K562 (cell line): ENCODE measurements around the gene PHF12. TPM values are rescaled to one million over a fixed set of nuclear protein-coding genes. Genes with fewer than 3 reads are reported as not detected.
A peak's percentile ranks its signal among the peaks of the same experiment; 100 is the strongest.

ENCODE experiments used
- FOXJ3 ChIP-seq: sonication (generic); formaldehyde crosslinking; IDR thresholded peaks from 2 replicates; pipeline ENCODE4 v1.4.0; 2020; ENCODE audit warnings: mild to moderate bottlenecking, missing genetic modification reagents
- PKNOX1 ChIP-seq: fragments of 450-650 bp; IDR thresholded peaks from 2 replicates; pipeline ENCODE4 v1.6.1; 2016
- SIN3B ChIP-seq: fragments of 450-650 bp; IDR thresholded peaks from 2 replicates; pipeline ENCODE4 v1.6.1; 2017; ENCODE audit warnings: low read depth, mild to moderate bottlenecking, moderate library complexity
- SREBF2 ChIP-seq: sonication (generic); formaldehyde crosslinking; IDR thresholded peaks from 2 replicates; pipeline ENCODE4 v1.4.0; 2020; ENCODE audit warnings: mild to moderate bottlenecking, missing genetic modification reagents
- TEAD4 ChIP-seq, 2 experiments: sonication (generic) in 1 of 2; formaldehyde crosslinking in 1 of 2; IDR thresholded peaks; 2 replicates each; pipeline versions ENCODE4 v1.6.1 to v1.8.0; 2012 to 2022; ENCODE audit warnings: borderline replicate concordance in 1 of 2, inconsistent platforms in 1 of 2, low read length in 1 of 2, mild to moderate bottlenecking in 1 of 2, missing genetic modification reagents in 1 of 2
- ZNF583 ChIP-seq: fragments of 250-450 bp; sonication (Bioruptor Pico); IDR thresholded peaks from 2 replicates; pipeline ENCODE4 v1.4.0; 2020
- ZNF778 ChIP-seq: fragments of 450-650 bp; formaldehyde crosslinking; IDR thresholded peaks from 2 replicates; pipeline ENCODE4 v1.4.0; 2020; ENCODE audit warnings: mild to moderate bottlenecking, moderate library complexity
- polyA plus RNA-seq, 8 experiments: library from polyadenylated mRNA; depleted of rRNA in 4 of 8; stranded (reverse) in 5 of 8; unstranded in 3 of 8; fragments of >200 nt; fragmentation: Nextera tagmentation in 2 of 8; fragmentation: Illumina TruSeq in 1 of 8; extraction: Ambion mirVana in 2 of 8; extraction: Trizol in 1 of 8; gene quantifications; 2 replicates each; pipeline versions ENCODE4 v1.2.1 to v1.2.3, GENCODE V29; 2011 to 2014; ENCODE audit warnings: inconsistent platforms in 1 of 8, missing spikeins in 1 of 8
- total RNA-seq, 7 experiments: library from RNA; depleted of rRNA in 6 of 7; stranded (reverse); fragments of >200 nt in 6 of 7; fragmentation: Illumina TruSeq in 2 of 7; extraction: Trizol in 2 of 7; gene quantifications; 2 replicates each; pipeline versions ENCODE4 v1.2.1 to v1.2.3, GENCODE V29; 2011 to 2021; ENCODE audit warnings: low replicate concordance in 1 of 7
- TF ChIP-seq, protein P1 (sequence below), 2 experiments: fragments of 450-650 bp; formaldehyde crosslinking in 1 of 2; IDR thresholded peaks; 2 replicates each; pipeline versions ENCODE4 v1.4.0 to v1.6.1; 2014 to 2020; ENCODE audit warnings: mild to moderate bottlenecking in 2 of 2, borderline replicate concordance in 1 of 2, low read depth in 1 of 2
- TF ChIP-seq, protein P2 (sequence below), 3 experiments: fragments of 200-800 bp in 1 of 3; sonication (Bioruptor generic) in 1 of 3; sonication (generic) in 1 of 3; formaldehyde crosslinking in 1 of 3; IDR thresholded peaks; 2 replicates each; pipeline versions ENCODE4 v1.6.1 to v1.8.0; 2016 to 2022; ENCODE audit warnings: mild to moderate bottlenecking in 2 of 3, missing compliant biosample characterization in 2 of 3, missing genetic modification characterization in 2 of 3, missing genetic modification reagents in 1 of 3
- TF ChIP-seq, protein P3 (sequence below): fragments of 450-650 bp; IDR thresholded peaks from 2 replicates; pipeline ENCODE4 v1.6.1; 2017; ENCODE audit warnings: antibody characterized with exemption, mild to moderate bottlenecking

PHF12 gene
- total and polyA plus RNA-seq, 9 of the 15 experiments (the other 6 are each of a cell fraction or from before 2014, with no cell fraction given): 0.82 to 31.3 (median 13.5) TPM

- TF ChIP-seq, protein P1, sequence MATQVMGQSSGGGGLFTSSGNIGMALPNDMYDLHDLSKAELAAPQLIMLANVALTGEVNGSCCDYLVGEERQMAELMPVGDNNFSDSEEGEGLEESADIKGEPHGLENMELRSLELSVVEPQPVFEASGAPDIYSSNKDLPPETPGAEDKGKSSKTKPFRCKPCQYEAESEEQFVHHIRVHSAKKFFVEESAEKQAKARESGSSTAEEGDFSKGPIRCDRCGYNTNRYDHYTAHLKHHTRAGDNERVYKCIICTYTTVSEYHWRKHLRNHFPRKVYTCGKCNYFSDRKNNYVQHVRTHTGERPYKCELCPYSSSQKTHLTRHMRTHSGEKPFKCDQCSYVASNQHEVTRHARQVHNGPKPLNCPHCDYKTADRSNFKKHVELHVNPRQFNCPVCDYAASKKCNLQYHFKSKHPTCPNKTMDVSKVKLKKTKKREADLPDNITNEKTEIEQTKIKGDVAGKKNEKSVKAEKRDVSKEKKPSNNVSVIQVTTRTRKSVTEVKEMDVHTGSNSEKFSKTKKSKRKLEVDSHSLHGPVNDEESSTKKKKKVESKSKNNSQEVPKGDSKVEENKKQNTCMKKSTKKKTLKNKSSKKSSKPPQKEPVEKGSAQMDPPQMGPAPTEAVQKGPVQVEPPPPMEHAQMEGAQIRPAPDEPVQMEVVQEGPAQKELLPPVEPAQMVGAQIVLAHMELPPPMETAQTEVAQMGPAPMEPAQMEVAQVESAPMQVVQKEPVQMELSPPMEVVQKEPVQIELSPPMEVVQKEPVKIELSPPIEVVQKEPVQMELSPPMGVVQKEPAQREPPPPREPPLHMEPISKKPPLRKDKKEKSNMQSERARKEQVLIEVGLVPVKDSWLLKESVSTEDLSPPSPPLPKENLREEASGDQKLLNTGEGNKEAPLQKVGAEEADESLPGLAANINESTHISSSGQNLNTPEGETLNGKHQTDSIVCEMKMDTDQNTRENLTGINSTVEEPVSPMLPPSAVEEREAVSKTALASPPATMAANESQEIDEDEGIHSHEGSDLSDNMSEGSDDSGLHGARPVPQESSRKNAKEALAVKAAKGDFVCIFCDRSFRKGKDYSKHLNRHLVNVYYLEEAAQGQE (IDR thresholded peaks at IDR 0.05; ENCODE audit: borderline replicate concordance): no peak
- TF ChIP-seq, protein P1 (CRISPR knock-in tag; IDR thresholded peaks at IDR 0.05; ENCODE audit: low read depth): peak; percentile 56; the same call in 1 of the 2 replicates
- TF ChIP-seq, protein P2, sequence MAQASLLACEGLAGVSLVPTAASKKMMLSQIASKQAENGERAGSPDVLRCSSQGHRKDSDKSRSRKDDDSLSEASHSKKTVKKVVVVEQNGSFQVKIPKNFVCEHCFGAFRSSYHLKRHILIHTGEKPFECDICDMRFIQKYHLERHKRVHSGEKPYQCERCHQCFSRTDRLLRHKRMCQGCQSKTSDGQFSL (CRISPR knock-in tag; IDR thresholded peaks at IDR 0.05): no peak
- TF ChIP-seq, protein P2 (tag; IDR thresholded peaks at IDR 0.05): no peak
- TF ChIP-seq TEAD4 (IDR thresholded peaks at IDR 0.05; ENCODE audit: low read length) (0 out of 2 replicates have a peak, but pooled peaks have one; percentile 5), TEAD4 (CRISPR knock-in tag; IDR thresholded peaks at IDR 0.05; ENCODE audit: borderline replicate concordance) (no peak), ZNF583 (CRISPR knock-in tag) (peak; percentile 7; the same call in 1 of the 2 replicates), SREBF2 (peak; percentile 86; the same call in 1 of the 2 replicates), ZNF778 (CRISPR knock-in tag) (0 out of 2 replicates have a peak, but pooled peaks have one; percentile 91), FOXJ3 (CRISPR knock-in tag) (no peak), SIN3B (no peak), PKNOX1 (peak; percentile 48)
- TF ChIP-seq, protein P3, sequence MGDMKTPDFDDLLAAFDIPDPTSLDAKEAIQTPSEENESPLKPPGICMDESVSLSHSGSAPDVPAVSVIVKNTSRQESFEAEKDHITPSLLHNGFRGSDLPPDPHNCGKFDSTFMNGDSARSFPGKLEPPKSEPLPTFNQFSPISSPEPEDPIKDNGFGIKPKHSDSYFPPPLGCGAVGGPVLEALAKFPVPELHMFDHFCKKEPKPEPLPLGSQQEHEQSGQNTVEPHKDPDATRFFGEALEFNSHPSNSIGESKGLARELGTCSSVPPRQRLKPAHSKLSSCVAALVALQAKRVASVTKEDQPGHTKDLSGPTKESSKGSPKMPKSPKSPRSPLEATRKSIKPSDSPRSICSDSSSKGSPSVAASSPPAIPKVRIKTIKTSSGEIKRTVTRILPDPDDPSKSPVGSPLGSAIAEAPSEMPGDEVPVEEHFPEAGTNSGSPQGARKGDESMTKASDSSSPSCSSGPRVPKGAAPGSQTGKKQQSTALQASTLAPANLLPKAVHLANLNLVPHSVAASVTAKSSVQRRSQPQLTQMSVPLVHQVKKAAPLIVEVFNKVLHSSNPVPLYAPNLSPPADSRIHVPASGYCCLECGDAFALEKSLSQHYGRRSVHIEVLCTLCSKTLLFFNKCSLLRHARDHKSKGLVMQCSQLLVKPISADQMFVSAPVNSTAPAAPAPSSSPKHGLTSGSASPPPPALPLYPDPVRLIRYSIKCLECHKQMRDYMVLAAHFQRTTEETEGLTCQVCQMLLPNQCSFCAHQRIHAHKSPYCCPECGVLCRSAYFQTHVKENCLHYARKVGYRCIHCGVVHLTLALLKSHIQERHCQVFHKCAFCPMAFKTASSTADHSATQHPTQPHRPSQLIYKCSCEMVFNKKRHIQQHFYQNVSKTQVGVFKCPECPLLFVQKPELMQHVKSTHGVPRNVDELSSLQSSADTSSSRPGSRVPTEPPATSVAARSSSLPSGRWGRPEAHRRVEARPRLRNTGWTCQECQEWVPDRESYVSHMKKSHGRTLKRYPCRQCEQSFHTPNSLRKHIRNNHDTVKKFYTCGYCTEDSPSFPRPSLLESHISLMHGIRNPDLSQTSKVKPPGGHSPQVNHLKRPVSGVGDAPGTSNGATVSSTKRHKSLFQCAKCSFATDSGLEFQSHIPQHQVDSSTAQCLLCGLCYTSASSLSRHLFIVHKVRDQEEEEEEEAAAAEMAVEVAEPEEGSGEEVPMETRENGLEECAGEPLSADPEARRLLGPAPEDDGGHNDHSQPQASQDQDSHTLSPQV: peak; percentile 25; the same call in 1 of the 2 replicates
Observed at GRCh38 chr17:28897769-28898526, 53.4 kb downstream of the PHF12 start (continued).
